Subcutaneous adipose tissue (tissue), 4 donors: ENCODE measurements around the gene ARHGDIG. TPM values are rescaled to one million over a fixed set of nuclear protein-coding genes. Genes with fewer than 3 reads are reported as not detected.

ENCODE experiments used
- CTCF ChIP-seq: fragments of 450-650 bp; IDR thresholded peaks from one replicate; pipeline ENCODE4 v1.5.1; 2016; ENCODE audit warnings: low read depth, mild to moderate bottlenecking, control low read depth, antibody characterized with exemption, moderate library complexity
- total RNA-seq, 4 donors: library from RNA; depleted of rRNA; stranded (reverse); fragments of >200 nt; gene quantifications; one replicate each; pipeline ENCODE4 v1.1.0, GENCODE V29; 2016

ARHGDIG gene
- total RNA-seq, 4 donors from 2014 or later = not detected

GRCh38 chr16:290015-290680, 9.8 kb downstream of the ARHGDIG start:
- no peak for TF ChIP-seq CTCF

- TF ChIP-seq CTCF = no peak
Measured at GRCh38 chr16:290681-291405, 10.5 kb downstream of the ARHGDIG start.

GRCh38 chr16:291539-291938, 11.1 kb downstream of the ARHGDIG start:
- no peak for TF ChIP-seq CTCF

- no peak for TF ChIP-seq CTCF
Measured at GRCh38 chr16:293043-293775, 12.8 kb downstream of the ARHGDIG start.

- TF ChIP-seq CTCF = no peak
Measured at GRCh38 chr16:296276-296675, 15.9 kb downstream of the ARHGDIG start.

GRCh38 chr16:296806-297510, 16.6 kb downstream of the ARHGDIG start:
- TF ChIP-seq CTCF = no peak
